HG02870 (cell line): ENCODE data around the gene CCDC77.

Experiments
- ATAC-seq: cut with Tn5 transposase; IDR thresholded peaks from one replicate; pipeline ENCODE4 v1.9.1; 2021; ENCODE audit warnings: mild to moderate bottlenecking, moderate library complexity; ENCODE audit not compliant: unreplicated experiment

CCDC77 gene

DNA sequence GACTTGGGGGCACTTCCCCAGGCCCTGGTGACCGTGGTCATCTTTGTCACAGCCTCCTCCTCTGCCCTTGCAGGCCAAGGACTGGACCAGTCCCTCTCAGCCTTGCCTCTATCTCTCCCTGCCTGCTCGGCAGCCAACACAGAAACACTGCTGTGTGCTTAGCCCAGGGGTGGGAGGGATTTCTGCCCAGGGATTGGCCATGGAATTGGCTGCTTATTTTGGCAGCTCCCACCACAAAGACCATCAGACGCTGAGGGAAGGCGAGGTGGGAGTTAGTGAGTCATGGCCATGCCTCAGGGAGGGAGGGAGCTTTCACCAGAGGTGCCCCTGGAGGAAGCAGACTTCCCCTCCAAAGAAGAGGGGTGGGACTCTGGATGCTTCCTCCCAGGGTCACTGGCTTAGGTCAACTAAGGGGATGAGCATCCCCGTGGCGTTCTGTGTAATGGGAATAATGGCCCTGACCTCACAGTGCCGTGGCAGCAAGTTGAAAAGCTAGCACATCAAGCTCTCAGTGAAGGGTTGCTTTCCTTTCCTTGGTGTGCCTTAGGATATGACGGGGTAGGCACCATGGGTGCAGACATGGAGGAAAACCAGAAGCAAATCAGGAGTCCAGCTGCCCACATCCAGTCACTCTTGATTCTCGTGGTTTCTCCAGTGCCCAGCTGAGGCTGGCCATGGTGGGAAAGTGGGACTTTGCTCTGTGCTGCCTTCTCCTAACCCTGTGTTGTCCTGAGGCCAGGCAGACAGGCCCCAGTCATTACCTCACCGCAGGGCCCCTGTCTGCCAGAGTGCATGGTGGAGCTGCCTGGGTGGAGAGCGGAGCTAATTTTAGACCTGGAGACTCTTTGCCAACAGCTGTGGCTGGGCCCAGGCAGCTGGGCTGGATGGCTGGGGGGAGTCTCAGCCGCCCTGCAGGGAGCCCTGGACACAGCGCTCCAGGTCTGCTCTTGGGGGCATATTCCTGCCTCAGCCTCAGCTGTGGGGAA is 79.7 kb downstream of the CCDC77 start:
- ATAC-seq: no peak

DNA sequence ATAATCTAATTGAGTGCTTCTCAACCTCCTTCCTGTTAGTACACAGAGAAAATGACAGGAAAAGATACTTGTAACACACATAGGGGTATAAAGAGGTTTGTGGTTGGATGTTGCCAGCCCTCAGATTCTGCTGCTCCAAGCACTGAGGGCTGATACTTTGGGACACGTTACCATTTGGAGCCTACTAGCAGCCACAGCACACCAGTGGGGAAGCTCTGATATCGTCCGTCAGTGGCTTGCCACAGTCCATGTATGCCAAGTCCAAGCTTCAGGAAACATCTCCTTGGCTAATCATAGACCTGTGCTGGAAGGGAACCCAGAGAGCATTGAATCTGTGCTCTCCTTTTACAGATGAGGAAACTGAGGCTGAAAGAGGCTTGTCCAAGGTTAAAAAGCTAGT is 80.6 kb downstream of the CCDC77 start:
- ATAC-seq: no peak

DNA sequence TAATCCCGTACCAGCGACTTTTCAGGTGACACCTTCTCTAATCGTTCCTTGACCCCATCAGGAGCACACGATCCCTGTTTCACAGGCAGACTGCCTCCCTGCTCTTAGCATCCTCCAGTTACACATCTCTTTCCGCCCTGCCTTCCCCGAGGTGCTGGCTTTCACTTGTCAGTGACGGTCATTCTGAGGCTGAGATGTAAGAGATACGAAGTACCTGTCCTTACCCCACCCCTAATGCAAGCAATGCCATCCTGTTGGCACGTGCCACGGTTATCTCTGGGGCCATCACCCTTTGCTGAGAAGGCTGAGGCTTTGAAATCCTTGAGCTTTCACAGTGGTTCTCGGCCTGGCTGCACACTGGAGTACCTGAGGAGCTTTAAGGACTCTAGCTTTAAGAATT is 82.7 kb downstream of the CCDC77 start:
- no peak for ATAC-seq

DNA sequence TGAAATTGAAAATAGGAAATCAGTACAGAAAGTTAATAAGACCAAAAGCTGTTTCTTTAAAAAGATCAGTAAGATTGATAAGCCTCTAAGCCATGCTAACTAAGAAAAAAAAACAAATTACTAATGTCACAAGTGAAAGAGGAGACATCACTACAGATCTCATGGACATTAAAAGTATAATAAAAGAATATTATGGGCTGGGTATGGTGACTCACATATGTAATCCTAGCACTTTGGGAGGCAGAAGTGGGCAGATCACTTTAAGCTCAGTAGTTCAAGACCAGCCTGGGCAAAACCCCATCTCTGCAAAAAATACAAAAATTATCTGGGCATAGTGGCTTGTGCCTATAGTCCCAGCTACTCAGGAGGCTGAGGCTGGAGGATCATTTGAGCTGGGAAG is 88.8 kb downstream of the CCDC77 start:
- no peak for ATAC-seq
